Liver (tissue), 9 donors: ENCODE measurements around the gene AHDC1. TPM values are rescaled to one million over a fixed set of nuclear protein-coding genes. Genes with fewer than 3 reads are reported as not detected.

Experiments
- DNase-seq: peaks from one replicate; pipeline ENCODE4 v3.0.0-alpha.2; 2017; ENCODE audit warnings: low spot score
- H3K27ac ChIP-seq, 2 donors: one replicate each; pipeline ENCODE4 v1.7.0; 2013; ENCODE audit warnings: inconsistent platforms in 2 of 2, low read length in 2 of 2, control low read depth in 1 of 2, low read depth in 1 of 2, mild to moderate bottlenecking in 1 of 2
- H3K27me3 ChIP-seq, 4 donors: one replicate each; pipeline versions ENCODE4 v1.6.1 to v1.7.0; 2013; ENCODE audit warnings: low read length in 3 of 4, inconsistent platforms in 1 of 4, mild to moderate bottlenecking in 1 of 4, moderate library complexity in 1 of 4; ENCODE audit not compliant: control insufficient read depth in 4 of 4, insufficient read depth in 4 of 4
- H3K36me3 ChIP-seq, 4 donors: one replicate each; pipeline versions ENCODE4 v1.6.1 to v1.7.0; 2013; ENCODE audit warnings: low read length in 3 of 4, mild to moderate bottlenecking in 3 of 4, low read depth in 1 of 4, moderate library complexity in 1 of 4; ENCODE audit not compliant: control insufficient read depth in 4 of 4, insufficient read depth in 3 of 4
- H3K4me1 ChIP-seq, 4 donors: one replicate each; pipeline versions ENCODE4 v1.6.1 to v1.7.0; 2013; ENCODE audit warnings: low read length in 3 of 4, mild to moderate bottlenecking in 3 of 4, moderate library complexity in 1 of 4; ENCODE audit not compliant: control insufficient read depth in 4 of 4, insufficient read depth in 4 of 4
- H3K4me3 ChIP-seq, 3 donors: one replicate each; pipeline versions ENCODE4 v1.6.1 to v1.7.0; 2013; ENCODE audit warnings: low read length in 3 of 3, control low read depth in 1 of 3, low read depth in 1 of 3, mild to moderate bottlenecking in 1 of 3
- H3K9ac ChIP-seq, 2 donors: one replicate each; pipeline ENCODE4 v1.7.0; 2013; ENCODE audit warnings: low read length in 2 of 2, mild to moderate bottlenecking in 2 of 2, moderate library complexity in 2 of 2, control low read depth in 1 of 2, low read depth in 1 of 2
- H3K9me3 ChIP-seq, 4 donors: one replicate each; pipeline versions ENCODE4 v1.6.1 to v1.7.0; 2013; ENCODE audit warnings: low read length in 3 of 4; ENCODE audit not compliant: control insufficient read depth in 4 of 4
- ATF3 ChIP-seq: IDR thresholded peaks from 2 replicates; pipeline ENCODE4 v1.6.1; 2016; ENCODE audit warnings: antibody characterized with exemption
- CTCF ChIP-seq: fragments of 150-350 bp; IDR thresholded peaks from 2 replicates; pipeline ENCODE4 v1.5.1; 2017; ENCODE audit warnings: improper control_type of control experiment, low read depth, low read length; ENCODE audit not compliant: missing input control
- EGR1 ChIP-seq, 2 donors: IDR thresholded peaks; 2 replicates each; pipeline ENCODE4 v1.6.1; 2016 to 2018; ENCODE audit warnings: antibody characterized with exemption in 2 of 2, low read depth in 2 of 2
- FOXA1 ChIP-seq: IDR thresholded peaks from 2 replicates; pipeline ENCODE4 v1.6.1; 2016; ENCODE audit warnings: antibody characterized with exemption
- FOXA2 ChIP-seq: IDR thresholded peaks from 2 replicates; pipeline ENCODE4 v1.6.1; 2016; ENCODE audit warnings: antibody characterized with exemption
- GABPA ChIP-seq, 2 donors: IDR thresholded peaks in 1 of 2; conservative IDR thresholded peaks in 1 of 2; 2 replicates each; pipeline ENCODE4 v1.6.1; 2016; ENCODE audit warnings: antibody characterized with exemption in 2 of 2, mild to moderate bottlenecking in 1 of 2, moderate library complexity in 1 of 2
- HNF4A ChIP-seq, 2 donors: conservative IDR thresholded peaks; 2 replicates each; pipeline ENCODE4 v1.6.1; 2016; ENCODE audit warnings: antibody characterized with exemption in 2 of 2, mild to moderate bottlenecking in 2 of 2
- HNF4G ChIP-seq: IDR thresholded peaks from 2 replicates; pipeline ENCODE4 v1.6.1; 2016; ENCODE audit warnings: antibody characterized with exemption
- MAX ChIP-seq: IDR thresholded peaks from 2 replicates; pipeline ENCODE4 v1.6.1; 2016; ENCODE audit warnings: antibody characterized with exemption
- NR2F2 ChIP-seq: IDR thresholded peaks from 2 replicates; pipeline ENCODE4 v1.6.1; 2016; ENCODE audit warnings: antibody characterized with exemption
- RAD21 ChIP-seq, 2 donors: IDR thresholded peaks; 2 replicates each; pipeline ENCODE4 v1.6.1; 2016; ENCODE audit warnings: antibody characterized with exemption in 2 of 2, mild to moderate bottlenecking in 2 of 2
- REST ChIP-seq: IDR thresholded peaks from 2 replicates; pipeline ENCODE4 v1.6.1; 2016; ENCODE audit warnings: antibody characterized with exemption, mild to moderate bottlenecking
- RXRA ChIP-seq, 2 donors: IDR thresholded peaks; 2 replicates each; pipeline ENCODE4 v1.6.1; 2017 to 2018; ENCODE audit warnings: antibody characterized with exemption in 2 of 2, mild to moderate bottlenecking in 1 of 2
- SP1 ChIP-seq: IDR thresholded peaks from 2 replicates; pipeline ENCODE4 v1.6.1; 2018; ENCODE audit warnings: antibody characterized with exemption, mild to moderate bottlenecking
- TAF1 ChIP-seq: conservative IDR thresholded peaks from 2 replicates; pipeline ENCODE4 v1.6.1; 2016; ENCODE audit warnings: antibody characterized with exemption, mild to moderate bottlenecking
- YY1 ChIP-seq: IDR thresholded peaks from 2 replicates; pipeline ENCODE4 v1.6.1; 2016; ENCODE audit warnings: antibody characterized with exemption, mild to moderate bottlenecking
- WGBS: extraction: QIAGEN DNeasy Blood & Tissue Kit; methylation state at CpG from one replicate; pipeline ENCODE4 v1.1.7; 2013; 5-methylcytosine and 5-hydroxymethylcytosine counted together
- polyA plus RNA-seq, 2 donors: library from polyadenylated mRNA; stranded (reverse) in 1 of 2; unstranded in 1 of 2; fragments of 200-250 nt in 1 of 2; fragments of >200 nt in 1 of 2; fragmentation: Nextera tagmentation in 1 of 2; extraction: Ambion mirVana in 1 of 2; gene quantifications; one replicate each; pipeline versions ENCODE4 v1.2.1 to v1.2.3, GENCODE V29; 2013 to 2015
- total RNA-seq, 2 donors: library from RNA; depleted of rRNA; stranded (reverse); fragments of >200 nt; gene quantifications; one replicate each; pipeline ENCODE4 v1.2.3, GENCODE V29; 2014
- donor health status: healthy.
- donor health status: healthy.
- donor health status: healthy.
- donor health status: healthy.
- donor health status: healthy.

The AHDC1 gene
- total and polyA plus RNA-seq, 4 donors: 2.4 to 6.5 (median 5.5) TPM

GRCh38 chr1:27592931-27593677, 10.8 kb downstream of the AHDC1 start:
- TF ChIP-seq SP1 (no peak), ATF3 (no peak)
- H3K27ac ChIP-seq: no peak overlapping the region
- 88% methylated on average over 17 of the region's 17 CpGs for WGBS
- no peak for DNase-seq
- H3K4me1 ChIP-seq: peaks cover 0 to 31% (median 5%) of the 10 kb centered on the region in 4 donors
- H3K9me3 ChIP-seq: no peaks in the 10 kb centered on the region
- H3K36me3 ChIP-seq: no peaks in the 10 kb centered on the region
- no peak overlapping the region for H3K4me3 ChIP-seq
- no peaks in the 10 kb centered on the region for H3K27me3 ChIP-seq
- H3K9ac ChIP-seq: no peak overlapping the region

- 92% methylated on average over 22 of the region's 22 CpGs for WGBS
- H3K4me1 ChIP-seq: peaks cover 0 to 27% (median 3%) of the 10 kb centered on the region in 4 donors
- no peaks in the 10 kb centered on the region for H3K36me3 ChIP-seq
- H3K9ac ChIP-seq: no peak overlapping the region
- H3K9me3 ChIP-seq: no peaks in the 10 kb centered on the region
- TF ChIP-seq EGR1 (IDR thresholded peaks at IDR 0.05; ENCODE audit: low read depth in 2 of 2) (no peak), FOXA2 (no peak), FOXA1 (no peak), ATF3 (no peak), HNF4G (no peak), NR2F2 (no peak), RAD21 (IDR thresholded peaks at IDR 0.05) (no peak), RXRA (IDR thresholded peaks at IDR 0.05) (no peak), HNF4A (conservative IDR thresholded peaks at IDR 0.05) (no peak), REST (no peak), MAX (no peak), YY1 (no peak), SP1 (no peak), TAF1 (no peak), CTCF (no peak), GABPA (IDR thresholded peaks at IDR 0.05 in 1 of 2, conservative IDR thresholded peaks at IDR 0.05 in 1 of 2) (no peak)
- H3K27ac ChIP-seq: no peak overlapping the region
- H3K27me3 ChIP-seq: no peaks in the 10 kb centered on the region
- H3K4me3 ChIP-seq: no peak overlapping the region
- DNase-seq: no peak
Measured at GRCh38 chr1:27592232-27592930, 11.6 kb downstream of the AHDC1 start.
